Tibial nerve (tissue), 4 donors: ENCODE data around the gene MSH3. TPM values are rescaled to one million over a fixed set of nuclear protein-coding genes. Genes with fewer than 3 reads are reported as not detected.

Experiments
- DNase-seq, 2 donors: peaks; one replicate each; pipeline ENCODE4 v3.0.0-alpha.2; 2019; ENCODE audit warnings: low spot score in 2 of 2
- H3K27ac ChIP-seq, 4 donors: fragments of 200-600 bp; sonication (generic) in 3 of 4; one replicate each; pipeline ENCODE4 v1.5.1; 2017 to 2019; ENCODE audit warnings: mild to moderate bottlenecking in 1 of 4
- H3K27me3 ChIP-seq, 2 donors: fragments of 200-600 bp; sonication (generic) in 1 of 2; one replicate each; pipeline versions ENCODE4 v1.5.1 to v1.6.0; 2017 to 2019
- H3K36me3 ChIP-seq, 3 donors: fragments of 200-600 bp; sonication (generic); one replicate each; pipeline ENCODE4 v1.5.1; 2018 to 2019
- H3K4me1 ChIP-seq, 4 donors: fragments of 200-600 bp; sonication (generic) in 3 of 4; one replicate each; pipeline ENCODE4 v1.5.1; 2017 to 2019
- H3K4me3 ChIP-seq, 4 donors: fragments of 200-600 bp; sonication (generic) in 3 of 4; one replicate each; pipeline ENCODE4 v1.5.1; 2017 to 2019; ENCODE audit warnings: mild to moderate bottlenecking in 1 of 4, moderate library complexity in 1 of 4
- H3K9me3 ChIP-seq, 4 donors: fragments of 200-600 bp; sonication (generic) in 3 of 4; one replicate each; pipeline ENCODE4 v1.5.1; 2017 to 2019
- EP300 ChIP-seq, 2 donors: sonication (generic); formaldehyde crosslinking; IDR thresholded peaks; one replicate each; pipeline ENCODE4 v1.6.1; 2017; ENCODE audit warnings: antibody characterized with exemption in 2 of 2, mild to moderate bottlenecking in 1 of 2
- POLR2A ChIP-seq, 2 donors: fragments of 450-650 bp; IDR thresholded peaks; one replicate each; pipeline ENCODE4 v1.6.1; 2017; ENCODE audit warnings: antibody characterized with exemption in 2 of 2, mild to moderate bottlenecking in 2 of 2, moderate library complexity in 2 of 2
- WGBS, 2 donors: methylation state at CpG; one replicate each; pipeline ENCODE4 v1.1.5; 2018; 5-methylcytosine and 5-hydroxymethylcytosine counted together
- total RNA-seq, 4 donors: library from RNA; depleted of rRNA; stranded (reverse); fragments of >200 nt; gene quantifications; one replicate each; pipeline ENCODE4 v1.1.0, GENCODE V29; 2016
- TF ChIP-seq, protein P1 (sequence below), 5 experiments: fragments of 200-600 bp in 3 of 5; fragments of 450-650 bp in 2 of 5; sonication (generic) in 3 of 5; IDR thresholded peaks; one replicate each; pipeline ENCODE4 v1.5.1; 2016 to 2019; ENCODE audit warnings: antibody characterized with exemption in 5 of 5, mild to moderate bottlenecking in 3 of 5, moderate library complexity in 2 of 5

The MSH3 gene
- total RNA-seq, 4 donors from 2014 or later = 8.8 to 16.8 (median 12.4) TPM

DNA sequence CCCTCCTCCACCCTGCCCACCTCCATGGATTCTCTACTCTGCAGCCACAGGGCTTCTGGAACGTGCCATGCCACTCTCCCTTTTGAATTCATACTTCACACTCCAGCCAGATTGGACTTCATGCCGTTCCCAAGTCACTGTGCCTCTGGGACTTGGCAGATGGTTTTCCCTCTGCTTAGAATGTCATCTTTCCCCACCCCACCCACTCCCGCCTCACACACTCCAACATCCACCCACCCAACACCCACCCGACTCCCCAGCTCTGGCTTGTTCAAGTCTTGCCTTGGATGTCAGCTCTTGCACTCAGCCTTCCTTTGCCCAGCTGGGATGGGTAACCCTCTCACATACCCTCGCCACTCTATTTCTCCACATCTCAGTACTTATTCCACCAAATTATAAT is 142.4 kb downstream of the MSH3 start:
- TF ChIP-seq, protein P1, sequence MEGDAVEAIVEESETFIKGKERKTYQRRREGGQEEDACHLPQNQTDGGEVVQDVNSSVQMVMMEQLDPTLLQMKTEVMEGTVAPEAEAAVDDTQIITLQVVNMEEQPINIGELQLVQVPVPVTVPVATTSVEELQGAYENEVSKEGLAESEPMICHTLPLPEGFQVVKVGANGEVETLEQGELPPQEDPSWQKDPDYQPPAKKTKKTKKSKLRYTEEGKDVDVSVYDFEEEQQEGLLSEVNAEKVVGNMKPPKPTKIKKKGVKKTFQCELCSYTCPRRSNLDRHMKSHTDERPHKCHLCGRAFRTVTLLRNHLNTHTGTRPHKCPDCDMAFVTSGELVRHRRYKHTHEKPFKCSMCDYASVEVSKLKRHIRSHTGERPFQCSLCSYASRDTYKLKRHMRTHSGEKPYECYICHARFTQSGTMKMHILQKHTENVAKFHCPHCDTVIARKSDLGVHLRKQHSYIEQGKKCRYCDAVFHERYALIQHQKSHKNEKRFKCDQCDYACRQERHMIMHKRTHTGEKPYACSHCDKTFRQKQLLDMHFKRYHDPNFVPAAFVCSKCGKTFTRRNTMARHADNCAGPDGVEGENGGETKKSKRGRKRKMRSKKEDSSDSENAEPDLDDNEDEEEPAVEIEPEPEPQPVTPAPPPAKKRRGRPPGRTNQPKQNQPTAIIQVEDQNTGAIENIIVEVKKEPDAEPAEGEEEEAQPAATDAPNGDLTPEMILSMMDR (IDR thresholded peaks at IDR 0.05) = no peak
- TF ChIP-seq EP300 (IDR thresholded peaks at IDR 0.05) = no peak
- no peak for TF ChIP-seq POLR2A (IDR thresholded peaks at IDR 0.05)
- H3K36me3 ChIP-seq = peaks cover 0 to 60% (median 8%) of the 10 kb centered on the region in 3 donors
- WGBS, 2 donors = 86 to 90% methylated on average over 5 of the region's 5 CpGs
- no peak overlapping the region for H3K4me3 ChIP-seq
- H3K4me1 ChIP-seq = no peaks in the 10 kb centered on the region
- H3K9me3 ChIP-seq = no peaks in the 10 kb centered on the region
- H3K27me3 ChIP-seq = no peaks in the 10 kb centered on the region
- no peak for DNase-seq
- H3K27ac ChIP-seq = no peak overlapping the region

DNA sequence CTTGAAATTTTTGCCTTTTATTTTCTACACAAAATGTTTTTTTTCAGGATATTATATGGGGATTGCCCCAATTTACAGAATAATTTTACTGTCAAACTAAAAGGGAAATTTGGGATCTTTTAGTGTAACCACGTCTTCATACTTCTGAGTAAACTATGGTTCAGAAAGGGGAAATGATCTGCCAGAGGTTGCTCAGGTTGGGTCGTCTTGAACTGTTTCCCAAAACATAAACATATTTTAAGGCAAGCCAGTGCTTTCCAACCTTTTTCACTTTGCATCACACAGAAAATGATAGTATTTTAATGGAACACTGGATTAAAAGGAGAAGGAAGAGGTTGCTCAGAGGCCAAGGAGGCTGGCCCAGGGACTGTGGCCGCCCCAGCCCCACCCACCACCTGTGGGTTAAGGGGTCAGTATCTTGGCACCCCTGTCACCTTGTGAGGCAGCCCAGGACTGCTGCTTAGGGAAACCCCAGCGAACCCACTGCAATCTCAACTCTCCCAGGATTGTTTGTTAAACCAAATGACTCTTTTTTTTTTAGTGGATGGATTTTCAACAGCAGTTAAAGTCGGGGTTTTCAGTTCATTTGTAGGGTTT is 143.1 kb downstream of the MSH3 start:
- WGBS, 2 donors = 70 to 72% methylated on average over 5 of the region's 5 CpGs

DNA sequence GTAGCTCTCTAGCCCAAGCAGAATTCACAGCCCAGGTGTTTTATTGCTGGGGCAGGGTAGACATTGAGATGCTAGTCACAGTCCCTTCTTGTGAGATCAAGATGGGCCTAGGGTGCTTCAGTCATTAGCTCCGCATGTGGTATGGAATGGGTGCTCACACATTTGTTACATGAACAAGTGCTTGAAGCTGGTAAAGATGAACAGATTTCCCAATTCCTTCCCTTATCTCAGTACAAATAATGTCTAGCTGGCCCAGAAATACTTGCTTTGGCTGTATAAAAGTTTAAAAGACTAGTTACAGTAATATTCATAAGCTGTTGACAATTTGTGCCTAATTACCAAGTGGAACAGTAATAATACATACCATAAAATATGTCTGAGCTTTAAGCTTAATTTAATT is 143.7 kb downstream of the MSH3 start:
- H3K36me3 ChIP-seq = peaks cover 0 to 57% (median 8%) of the 10 kb centered on the region in 3 donors
- no peak overlapping the region for H3K27ac ChIP-seq
- no peak for DNase-seq
- no peak overlapping the region for H3K4me3 ChIP-seq
- no peaks in the 10 kb centered on the region for H3K9me3 ChIP-seq
- 94 to 100% methylated on average over 1 of the region's 1 CpG for WGBS, 2 donors
- H3K27me3 ChIP-seq = no peaks in the 10 kb centered on the region
- TF ChIP-seq EP300 (IDR thresholded peaks at IDR 0.05) = no peak
- no peak for TF ChIP-seq POLR2A (IDR thresholded peaks at IDR 0.05)
- TF ChIP-seq, protein P1 (IDR thresholded peaks at IDR 0.05) = no peak
- H3K4me1 ChIP-seq = no peaks in the 10 kb centered on the region

More for the DNA sequence above, 143.1 kb downstream of the MSH3 start:
- TF ChIP-seq, protein P1 (IDR thresholded peaks at IDR 0.05) = no peak
- TF ChIP-seq POLR2A (IDR thresholded peaks at IDR 0.05) (no peak), EP300 (IDR thresholded peaks at IDR 0.05) (no peak)
- Histone ChIP-seq H3K4me3 (no peak overlapping the region), H3K27ac (no peak overlapping the region), H3K27me3 (no peaks in the 10 kb centered on the region), H3K36me3 (peaks cover 0 to 59% (median 8%) of the 10 kb centered on the region in 3 donors), H3K9me3 (no peaks in the 10 kb centered on the region), H3K4me1 (no peaks in the 10 kb centered on the region)
- no peak for DNase-seq

DNA sequence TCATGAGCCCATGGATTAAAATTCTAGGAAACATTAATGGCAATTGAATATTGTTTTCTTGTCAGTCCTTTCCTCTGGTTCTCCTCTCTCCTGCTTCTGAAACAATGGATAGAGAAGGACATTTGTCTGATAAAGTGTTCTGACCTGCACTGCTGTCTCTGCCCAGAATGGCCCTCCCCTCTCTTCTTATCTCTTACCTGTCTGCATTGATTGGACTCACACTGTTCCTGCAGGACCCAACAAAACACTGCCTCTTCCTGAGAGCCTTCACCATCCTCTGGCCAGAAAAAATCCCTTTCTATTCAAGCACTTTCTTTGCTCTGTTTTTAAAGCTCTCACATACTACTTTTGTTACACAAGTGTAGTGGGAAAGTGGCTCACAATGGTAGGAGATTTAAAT is 144.2 kb downstream of the MSH3 start:
- Histone ChIP-seq H3K36me3 (peaks cover 0 to 56% (median 8%) of the 10 kb centered on the region in 3 donors), H3K27ac (no peak overlapping the region)

DNA sequence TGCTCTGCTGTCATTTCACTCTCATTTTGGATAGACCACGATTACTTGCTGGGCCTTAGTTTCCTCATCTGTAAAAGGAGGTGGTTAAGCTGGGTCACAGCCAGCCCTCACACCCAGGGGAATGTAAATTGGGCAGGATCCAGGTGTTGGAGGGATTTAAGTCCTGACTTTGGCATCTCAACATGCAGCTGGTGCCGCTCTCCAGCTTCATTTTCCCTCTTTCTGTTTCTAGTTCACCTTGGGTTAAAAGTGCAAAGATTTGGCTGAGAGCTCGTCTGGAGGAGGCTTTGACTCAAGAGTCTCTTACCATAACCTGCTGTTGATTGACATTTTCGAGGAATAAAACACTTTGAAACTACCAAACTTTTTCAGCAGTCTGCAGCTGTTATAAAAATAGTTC is 144.6 kb downstream of the MSH3 start:
- Histone ChIP-seq H3K4me1 (no peaks in the 10 kb centered on the region), H3K9me3 (no peaks in the 10 kb centered on the region), H3K4me3 (no peak overlapping the region), H3K27ac (no peak overlapping the region), H3K36me3 (peaks cover 0 to 56% (median 8%) of the 10 kb centered on the region in 3 donors), H3K27me3 (no peaks in the 10 kb centered on the region)
- 61 to 70% methylated on average over 4 of the region's 4 CpGs for WGBS, 2 donors
- DNase-seq = no peak
- TF ChIP-seq EP300 (IDR thresholded peaks at IDR 0.05) = no peak
- TF ChIP-seq, protein P1 (IDR thresholded peaks at IDR 0.05) = no peak
- TF ChIP-seq POLR2A (IDR thresholded peaks at IDR 0.05) = no peak

More for the DNA sequence above, 144.2 kb downstream of the MSH3 start:
- DNase-seq = no peak
- Histone ChIP-seq H3K27me3 (no peaks in the 10 kb centered on the region), H3K9me3 (no peaks in the 10 kb centered on the region), H3K4me3 (no peak overlapping the region), H3K4me1 (no peaks in the 10 kb centered on the region)
- TF ChIP-seq EP300 (IDR thresholded peaks at IDR 0.05) (no peak), POLR2A (IDR thresholded peaks at IDR 0.05) (no peak)
- TF ChIP-seq, protein P1 (IDR thresholded peaks at IDR 0.05) = no peak
